Astrocyte (in vitro differentiated cells and primary cell): ENCODE measurements around the gene SRL. TPM values are rescaled to one million over a fixed set of nuclear protein-coding genes. Genes with fewer than 3 reads are reported as not detected.

Experiments
- DNase-seq: peaks from one replicate; pipeline ENCODE4 v3.0.0-alpha.2; 2010; ENCODE audit warnings: low read depth
- FAIRE-seq: peaks from 2 replicates; lab custom pipeline; 2011; peaks lifted over from hg19 to GRCh38; lab: Jason Lieb, UNC
- H2AFZ ChIP-seq: 2 replicates; pipeline ENCODE4 v1.6.0; 2012; ENCODE audit warnings: low read depth, low read length, inconsistent platforms
- H3K27ac ChIP-seq: 2 replicates; pipeline ENCODE4 v1.5.1; 2011; ENCODE audit warnings: low read depth, low read length, inconsistent platforms
- H3K27me3 ChIP-seq: 2 replicates; pipeline ENCODE4 v1.6.0; 2011; ENCODE audit warnings: low read length, inconsistent platforms; ENCODE audit not compliant: insufficient read depth
- H3K36me3 ChIP-seq: 2 replicates; pipeline ENCODE4 v1.5.1; 2011; ENCODE audit warnings: low read length, inconsistent platforms; ENCODE audit not compliant: insufficient read depth
- H3K4me1 ChIP-seq: 2 replicates; pipeline ENCODE4 v1.5.1; 2011; ENCODE audit warnings: low read length, inconsistent platforms; ENCODE audit not compliant: insufficient read depth
- H3K4me2 ChIP-seq: 2 replicates; pipeline ENCODE4 v1.6.0; 2012; ENCODE audit warnings: low read length, inconsistent platforms
- H3K4me3 ChIP-seq: 2 replicates; pipeline ENCODE4 v1.5.1; 2011; ENCODE audit warnings: low read depth, mild to moderate bottlenecking, low read length, inconsistent platforms; ENCODE audit not compliant: insufficient read depth
- H3K79me2 ChIP-seq: 2 replicates; pipeline ENCODE4 v1.6.0; 2012; ENCODE audit warnings: mild to moderate bottlenecking, low read length, inconsistent platforms; ENCODE audit not compliant: insufficient read depth
- H3K9ac ChIP-seq: 2 replicates; pipeline ENCODE4 v1.6.0; 2012; ENCODE audit warnings: mild to moderate bottlenecking, low read length, inconsistent platforms
- H3K9me3 ChIP-seq: 2 replicates; pipeline ENCODE4 v1.5.1; 2012; ENCODE audit warnings: low read depth, mild to moderate bottlenecking, low read length, inconsistent platforms; ENCODE audit not compliant: insufficient read depth
- H4K20me1 ChIP-seq: 2 replicates; pipeline ENCODE4 v1.6.0; 2012; ENCODE audit warnings: low read length, inconsistent platforms; ENCODE audit not compliant: insufficient read depth
- H3K27ac Mint-ChIP-seq: one replicate; pipeline ENCODE4 v1.8.0; 2021; ENCODE audit warnings: mild to moderate bottlenecking, mixed read lengths; ENCODE audit not compliant: unreplicated experiment
- H3K27me3 Mint-ChIP-seq: one replicate; pipeline ENCODE4 v1.8.0; 2021; ENCODE audit warnings: low read depth, mixed read lengths; ENCODE audit not compliant: unreplicated experiment
- H3K36me3 Mint-ChIP-seq: one replicate; pipeline ENCODE4 v1.8.0; 2021; ENCODE audit warnings: low read depth, mixed read lengths; ENCODE audit not compliant: unreplicated experiment
- H3K4me1 Mint-ChIP-seq: one replicate; pipeline ENCODE4 v1.8.0; 2021; ENCODE audit warnings: low read depth, mixed read lengths; ENCODE audit not compliant: unreplicated experiment
- H3K4me3 Mint-ChIP-seq: one replicate; pipeline ENCODE4 v1.8.0; 2021; ENCODE audit warnings: mild to moderate bottlenecking, moderate library complexity, mixed read lengths; ENCODE audit not compliant: unreplicated experiment
- H3K9me3 Mint-ChIP-seq: one replicate; pipeline ENCODE4 v1.8.0; 2021; ENCODE audit warnings: mild to moderate bottlenecking, mixed read lengths; ENCODE audit not compliant: unreplicated experiment
- EZH2 ChIP-seq: IDR thresholded peaks from 2 replicates; pipeline ENCODE4 v1.6.1; 2012; ENCODE audit warnings: mild to moderate bottlenecking, low read length, inconsistent platforms; ENCODE audit not compliant: insufficient read depth
- total RNA-seq: library from RNA; stranded (reverse); gene quantifications from 2 replicates; pipeline ENCODE4 v1.2.1, GENCODE V29; 2021
- TF ChIP-seq, protein P1 (sequence below): IDR thresholded peaks from 2 replicates; pipeline ENCODE4 v1.5.1; 2011; ENCODE audit warnings: low read depth, mild to moderate bottlenecking, inconsistent platforms, low read length, moderate library complexity; ENCODE audit not compliant: insufficient read depth

Gene SRL
- total RNA-seq, 1 donor from 2014 or later, result not detected

DNA sequence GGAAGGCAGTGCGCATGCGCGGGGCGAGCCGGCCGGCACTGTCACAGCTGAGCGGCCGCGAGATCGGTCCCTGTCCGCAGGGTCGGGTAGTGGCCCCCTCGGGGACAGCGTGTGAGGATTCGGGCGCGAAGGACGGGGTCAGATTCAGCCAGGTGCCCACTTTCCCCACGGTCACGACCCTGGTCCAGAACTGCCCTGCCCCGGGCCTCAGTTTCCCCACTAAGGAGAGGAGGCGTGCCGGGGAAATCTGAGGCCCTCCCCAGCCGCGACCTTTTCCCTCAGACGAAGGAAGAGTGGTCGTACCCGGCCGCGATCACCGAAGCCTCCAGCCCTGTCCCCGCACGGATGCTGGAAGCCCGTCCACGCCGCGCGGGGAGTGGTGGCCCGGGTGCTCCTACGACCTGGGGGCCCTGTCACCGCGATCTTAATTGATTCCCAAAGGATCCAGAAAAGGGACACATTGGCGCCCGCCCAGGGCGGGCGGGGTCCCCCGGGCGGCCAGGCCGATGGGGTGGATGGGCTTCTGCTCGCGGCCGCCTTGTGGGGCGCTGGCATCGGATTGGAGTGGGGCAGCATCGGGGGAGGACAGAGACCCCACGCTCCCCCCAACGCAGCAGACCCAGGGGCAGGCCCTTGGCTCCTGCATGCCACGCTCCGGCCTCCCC lies 57.7 kb downstream of the SRL start:
- H3K9ac ChIP-seq, result peak overlapping the region; percentile 84
- H3K9me3 ChIP-seq, result no peaks in the 10 kb centered on the region
- no peaks in the 10 kb centered on the region for H4K20me1 ChIP-seq
- TF ChIP-seq, protein P1, sequence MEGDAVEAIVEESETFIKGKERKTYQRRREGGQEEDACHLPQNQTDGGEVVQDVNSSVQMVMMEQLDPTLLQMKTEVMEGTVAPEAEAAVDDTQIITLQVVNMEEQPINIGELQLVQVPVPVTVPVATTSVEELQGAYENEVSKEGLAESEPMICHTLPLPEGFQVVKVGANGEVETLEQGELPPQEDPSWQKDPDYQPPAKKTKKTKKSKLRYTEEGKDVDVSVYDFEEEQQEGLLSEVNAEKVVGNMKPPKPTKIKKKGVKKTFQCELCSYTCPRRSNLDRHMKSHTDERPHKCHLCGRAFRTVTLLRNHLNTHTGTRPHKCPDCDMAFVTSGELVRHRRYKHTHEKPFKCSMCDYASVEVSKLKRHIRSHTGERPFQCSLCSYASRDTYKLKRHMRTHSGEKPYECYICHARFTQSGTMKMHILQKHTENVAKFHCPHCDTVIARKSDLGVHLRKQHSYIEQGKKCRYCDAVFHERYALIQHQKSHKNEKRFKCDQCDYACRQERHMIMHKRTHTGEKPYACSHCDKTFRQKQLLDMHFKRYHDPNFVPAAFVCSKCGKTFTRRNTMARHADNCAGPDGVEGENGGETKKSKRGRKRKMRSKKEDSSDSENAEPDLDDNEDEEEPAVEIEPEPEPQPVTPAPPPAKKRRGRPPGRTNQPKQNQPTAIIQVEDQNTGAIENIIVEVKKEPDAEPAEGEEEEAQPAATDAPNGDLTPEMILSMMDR, result no peak
- no peak for TF ChIP-seq EZH2
- H3K4me2 ChIP-seq, result peak overlapping the region; percentile 97
- peak overlapping the region; percentile 71 for H3K4me3 ChIP-seq
- peak overlapping the region; percentile 18 for H3K27ac Mint-ChIP-seq
- peaks cover 5% of the 10 kb centered on the region for H3K4me1 ChIP-seq
- peaks cover 5% of the 10 kb centered on the region for H3K27me3 Mint-ChIP-seq
- H3K36me3 ChIP-seq, result no peaks in the 10 kb centered on the region
- DNase-seq (no peak), FAIRE-seq (no peak)
- no peaks in the 10 kb centered on the region for H3K79me2 ChIP-seq
- peak overlapping the region; percentile 78 for H3K4me3 Mint-ChIP-seq
- H3K4me1 Mint-ChIP-seq, result peaks cover 3% of the 10 kb centered on the region
- peak overlapping the region; percentile 96 for H2AFZ ChIP-seq
- H3K27me3 ChIP-seq, result no peaks in the 10 kb centered on the region
- no peaks in the 10 kb centered on the region for H3K9me3 Mint-ChIP-seq
- no peaks in the 10 kb centered on the region for H3K36me3 Mint-ChIP-seq
- H3K27ac ChIP-seq, result peak overlapping the region; percentile 63

GRCh38 chr16:4183237-4184037 lies 58.4 kb downstream of the SRL start:
- Histone ChIP-seq H3K4me2 (peak overlapping the region; percentile 97), H2AFZ (peak overlapping the region; percentile 96), H3K27ac (peak overlapping the region; percentile 86), H3K79me2 (no peaks in the 10 kb centered on the region), H3K27me3 (no peaks in the 10 kb centered on the region), H3K4me3 (peak overlapping the region; percentile 71), H3K4me1 (peaks cover 5% of the 10 kb centered on the region), H4K20me1 (no peaks in the 10 kb centered on the region), H3K9ac (peak overlapping the region; percentile 84), H3K36me3 (no peaks in the 10 kb centered on the region), H3K9me3 (no peaks in the 10 kb centered on the region)
- peaks cover 3% of the 10 kb centered on the region for H3K4me1 Mint-ChIP-seq
- H3K27me3 Mint-ChIP-seq, result no peaks in the 10 kb centered on the region
- FAIRE-seq (no peak), DNase-seq (peak; percentile 75)
- H3K36me3 Mint-ChIP-seq, result no peaks in the 10 kb centered on the region
- no peaks in the 10 kb centered on the region for H3K9me3 Mint-ChIP-seq
- TF ChIP-seq, protein P1, result no peak
- no peak for TF ChIP-seq EZH2
- peak overlapping the region; percentile 87 for H3K27ac Mint-ChIP-seq
- H3K4me3 Mint-ChIP-seq, result peak overlapping the region; percentile 85
